GM12864 (cell line): ENCODE results near the gene PSME1.

ENCODE experiments used
- DNase-seq: peaks from one replicate; pipeline ENCODE4 v3.0.0-alpha.2; 2011; ENCODE audit warnings: low read depth
- H3K4me3 ChIP-seq: 2 replicates; pipeline ENCODE4 v1.5.1; 2011; ENCODE audit warnings: mild to moderate bottlenecking, low read depth, low read length, control low read depth
- TF ChIP-seq, protein P1 (sequence below): IDR thresholded peaks from 2 replicates; pipeline ENCODE4 v1.5.1; 2011; ENCODE audit warnings: low read depth, mild to moderate bottlenecking, moderate library complexity, low read length, control low read depth, inconsistent platforms; ENCODE audit errors: missing control alignments

The PSME1 gene

GRCh38 chr14:24122416-24122815, 13.6 kb upstream of the PSME1 start:
- DNase-seq, result no peak

GRCh38 chr14:24122898-24123297, 13.1 kb upstream of the PSME1 start:
- TF ChIP-seq, protein P1, sequence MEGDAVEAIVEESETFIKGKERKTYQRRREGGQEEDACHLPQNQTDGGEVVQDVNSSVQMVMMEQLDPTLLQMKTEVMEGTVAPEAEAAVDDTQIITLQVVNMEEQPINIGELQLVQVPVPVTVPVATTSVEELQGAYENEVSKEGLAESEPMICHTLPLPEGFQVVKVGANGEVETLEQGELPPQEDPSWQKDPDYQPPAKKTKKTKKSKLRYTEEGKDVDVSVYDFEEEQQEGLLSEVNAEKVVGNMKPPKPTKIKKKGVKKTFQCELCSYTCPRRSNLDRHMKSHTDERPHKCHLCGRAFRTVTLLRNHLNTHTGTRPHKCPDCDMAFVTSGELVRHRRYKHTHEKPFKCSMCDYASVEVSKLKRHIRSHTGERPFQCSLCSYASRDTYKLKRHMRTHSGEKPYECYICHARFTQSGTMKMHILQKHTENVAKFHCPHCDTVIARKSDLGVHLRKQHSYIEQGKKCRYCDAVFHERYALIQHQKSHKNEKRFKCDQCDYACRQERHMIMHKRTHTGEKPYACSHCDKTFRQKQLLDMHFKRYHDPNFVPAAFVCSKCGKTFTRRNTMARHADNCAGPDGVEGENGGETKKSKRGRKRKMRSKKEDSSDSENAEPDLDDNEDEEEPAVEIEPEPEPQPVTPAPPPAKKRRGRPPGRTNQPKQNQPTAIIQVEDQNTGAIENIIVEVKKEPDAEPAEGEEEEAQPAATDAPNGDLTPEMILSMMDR, result no peak
- DNase-seq, result no peak
- H3K4me3 ChIP-seq, result no peak overlapping the region

More at GRCh38 chr14:24122416-24122815, 13.6 kb upstream of the PSME1 start:
- TF ChIP-seq, protein P1, result no peak
- no peak overlapping the region for H3K4me3 ChIP-seq

GRCh38 chr14:24123424-24124417, 12.3 kb upstream of the PSME1 start:
- no peak for DNase-seq
- TF ChIP-seq, protein P1, result no peak
- H3K4me3 ChIP-seq, result no peak overlapping the region

- TF ChIP-seq, protein P1, result no peak
These were observed 9.1 kb upstream of the PSME1 start for GRCh38 chr14:24126939-24127338.

DNA sequence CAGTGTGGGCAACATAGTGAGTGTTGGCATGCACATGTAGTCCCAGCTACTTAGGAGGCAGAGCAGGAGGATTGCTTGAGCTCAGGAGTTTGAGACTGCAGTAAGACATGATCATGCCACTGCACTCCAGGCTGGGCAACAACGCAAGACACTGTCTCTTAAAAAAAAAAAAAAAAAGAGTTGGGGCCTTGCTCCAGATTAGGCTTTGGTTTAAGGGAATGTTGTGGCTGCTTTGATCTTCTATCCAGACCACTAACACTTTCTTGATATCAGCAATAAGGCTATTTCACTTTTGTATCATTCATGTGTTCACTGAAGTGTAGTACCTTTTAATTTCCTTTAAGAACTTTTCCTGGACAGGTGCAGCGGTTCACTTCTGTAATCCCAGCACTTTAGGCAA, 8.3 kb upstream of the PSME1 start:
- no peak overlapping the region for H3K4me3 ChIP-seq
- DNase-seq, result no peak
- TF ChIP-seq, protein P1, result no peak

More at GRCh38 chr14:24126939-24127338, 9.1 kb upstream of the PSME1 start:
- no peak for DNase-seq
- H3K4me3 ChIP-seq, result no peak overlapping the region

GRCh38 chr14:24129410-24129998, 6.5 kb upstream of the PSME1 start:
- no peak for DNase-seq
- H3K4me3 ChIP-seq, result no peak overlapping the region
- TF ChIP-seq, protein P1, result no peak
